SK-N-MC (cell line): ENCODE data around the gene ADCY2.

ENCODE experiments used
- DNase-seq: peaks from one replicate; pipeline ENCODE4 v3.0.0-alpha.2; 2011; ENCODE audit warnings: low read depth, low spot score
- H3K27ac ChIP-seq: fragments of 200-600 bp; sonication (generic); 2 replicates; pipeline ENCODE4 v1.5.1; 2016; ENCODE audit warnings: mixed run types
- H3K36me3 ChIP-seq: fragments of 200-600 bp; sonication (generic); 2 replicates; pipeline ENCODE4 v1.6.1; 2017; ENCODE audit warnings: antibody characterized with exemption, low read length, mixed read lengths; ENCODE audit not compliant: insufficient read depth
- H3K4me3 ChIP-seq: fragments of 200-600 bp; sonication (generic); 2 replicates; pipeline ENCODE4 v1.5.1; 2016
- H3K9ac ChIP-seq: fragments of 200-600 bp; sonication (generic); 2 replicates; pipeline ENCODE4 v1.8.0; 2017; ENCODE audit warnings: mixed run types, mixed read lengths; ENCODE audit not compliant: insufficient read length
- H3K9me3 ChIP-seq: fragments of 200-600 bp; sonication (generic); 2 replicates; pipeline ENCODE4 v1.6.1; 2017; ENCODE audit warnings: low read depth, mild to moderate bottlenecking, antibody characterized with exemption, low read length, moderate library complexity, mixed read lengths
- EZH2 ChIP-seq: fragments of 200-600 bp; sonication (generic); IDR thresholded peaks from one replicate; pipeline ENCODE4 v1.6.1; 2017; ENCODE audit warnings: antibody characterized with exemption
- FOXP2 ChIP-seq: optimal IDR thresholded peaks from 2 replicates; pipeline ENCODE3; 2011; ENCODE audit warnings: mild to moderate bottlenecking, moderate library complexity; ENCODE audit not compliant: insufficient read depth; ENCODE audit errors: extremely low read length, control extremely low read depth
- POLR2AphosphoS5 ChIP-seq: IDR thresholded peaks from 2 replicates; pipeline ENCODE4 v1.6.1; 2012; ENCODE audit warnings: mild to moderate bottlenecking, low read depth, low read length, borderline replicate concordance

ADCY2 gene

DNA sequence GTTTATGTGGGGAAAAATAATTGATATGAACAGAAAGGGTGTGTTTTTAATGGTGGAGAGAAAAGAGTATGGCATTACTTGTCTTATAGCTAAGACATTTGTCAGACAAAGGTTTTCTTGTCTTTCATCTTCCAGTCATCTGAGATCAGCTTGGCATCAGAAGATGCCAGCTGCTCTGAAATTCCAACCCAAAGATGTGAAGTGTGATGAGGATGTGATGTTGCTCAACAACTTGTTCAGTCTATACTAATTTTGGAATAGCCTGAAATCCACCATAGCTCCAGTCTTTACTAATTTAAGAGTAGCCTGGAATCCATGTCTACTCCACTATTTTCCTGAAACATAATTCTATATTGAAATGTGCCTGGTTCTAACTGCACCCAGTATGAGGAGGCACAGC is 272.7 kb downstream of the ADCY2 start:
- no peak for TF ChIP-seq EZH2
- no peak for TF ChIP-seq FOXP2
- no peak for TF ChIP-seq POLR2AphosphoS5
- Histone ChIP-seq H3K27ac (no peak overlapping the region), H3K9ac (no peak overlapping the region), H3K4me3 (no peak overlapping the region), H3K36me3 (no peaks in the 10 kb centered on the region), H3K9me3 (no peaks in the 10 kb centered on the region)
- no peak for DNase-seq

DNA sequence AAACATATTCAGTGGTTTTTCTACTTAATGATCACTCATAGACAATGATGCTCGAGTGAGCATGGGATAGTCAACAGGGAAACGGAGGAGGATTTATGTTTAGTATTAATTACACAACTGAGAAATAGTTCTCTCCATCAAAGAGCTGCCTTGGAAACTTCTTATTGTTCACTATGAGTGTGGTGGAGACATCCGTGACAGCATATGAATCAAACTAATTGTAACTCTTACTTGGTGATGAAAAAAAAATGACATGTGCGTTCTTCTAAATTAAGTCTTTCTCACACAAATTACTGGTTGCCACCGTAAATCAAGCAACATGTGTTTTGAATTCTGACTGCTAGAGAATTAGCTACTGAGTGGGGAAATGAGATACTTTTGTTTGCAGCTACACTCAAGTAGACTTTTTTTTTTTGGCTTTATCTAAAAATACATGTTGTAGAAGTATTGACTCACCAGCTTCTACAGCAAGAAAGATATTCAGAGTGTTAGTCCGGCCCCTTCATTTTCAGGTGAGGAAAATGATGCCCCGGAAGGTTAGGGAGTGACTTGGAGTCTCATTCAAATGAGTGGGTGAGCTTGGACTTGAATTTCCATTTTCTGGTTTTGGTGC is 275.5 kb downstream of the ADCY2 start:
- no peaks in the 10 kb centered on the region for H3K36me3 ChIP-seq
- H3K9ac ChIP-seq: no peak overlapping the region
- no peaks in the 10 kb centered on the region for H3K9me3 ChIP-seq
- H3K27ac ChIP-seq: no peak overlapping the region
- H3K4me3 ChIP-seq: no peak overlapping the region
- no peak for TF ChIP-seq FOXP2
- no peak for TF ChIP-seq EZH2
- no peak for TF ChIP-seq POLR2AphosphoS5
- no peak for DNase-seq

DNA sequence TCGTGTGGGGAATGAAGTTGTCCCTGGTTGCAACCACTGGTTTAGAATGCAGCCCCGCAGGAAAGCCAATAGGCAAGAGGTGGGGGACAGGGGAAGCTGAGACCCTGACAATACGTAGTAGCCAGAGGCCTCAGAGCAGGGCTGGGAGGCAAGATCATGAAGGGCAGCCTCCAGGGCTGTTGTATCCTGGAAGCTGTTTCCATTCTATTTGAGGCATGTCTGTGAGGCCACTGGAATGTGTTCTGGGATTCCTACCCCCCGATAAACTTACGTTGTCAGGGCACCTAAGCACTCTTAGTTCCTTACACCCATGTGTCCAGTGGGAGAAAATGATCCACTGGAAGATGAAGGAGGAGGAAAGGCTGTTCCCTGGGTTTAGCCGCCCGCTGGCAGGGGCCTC is 277.7 kb downstream of the ADCY2 start:
- no peak for DNase-seq
- H3K4me3 ChIP-seq: no peak overlapping the region
- no peaks in the 10 kb centered on the region for H3K9me3 ChIP-seq
- H3K9ac ChIP-seq: no peak overlapping the region
- no peaks in the 10 kb centered on the region for H3K36me3 ChIP-seq
- TF ChIP-seq POLR2AphosphoS5 (no peak), EZH2 (no peak), FOXP2 (no peak)
- no peak overlapping the region for H3K27ac ChIP-seq

DNA sequence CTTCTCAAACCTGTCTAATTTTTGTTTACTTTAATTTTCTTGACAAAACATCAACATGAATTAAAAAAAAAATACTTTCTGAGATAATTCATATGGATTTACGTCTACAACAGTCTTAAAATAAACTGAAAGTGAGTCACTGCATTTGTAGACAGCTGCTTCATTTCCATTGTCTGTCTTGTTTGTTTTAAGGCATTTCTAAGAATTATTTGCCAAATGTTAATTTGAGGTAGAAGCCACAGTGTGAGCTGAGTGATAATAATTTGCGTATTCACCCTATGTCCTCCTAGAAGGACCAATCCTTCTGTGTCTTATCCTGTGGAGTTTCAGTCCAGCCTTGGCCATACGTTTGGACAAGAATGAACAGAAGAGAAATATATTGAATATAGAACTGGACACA is 280.5 kb downstream of the ADCY2 start:
- Histone ChIP-seq H3K4me3 (no peak overlapping the region), H3K9me3 (no peaks in the 10 kb centered on the region), H3K27ac (no peak overlapping the region), H3K36me3 (no peaks in the 10 kb centered on the region), H3K9ac (no peak overlapping the region)
- no peak for TF ChIP-seq EZH2
- no peak for DNase-seq

DNA sequence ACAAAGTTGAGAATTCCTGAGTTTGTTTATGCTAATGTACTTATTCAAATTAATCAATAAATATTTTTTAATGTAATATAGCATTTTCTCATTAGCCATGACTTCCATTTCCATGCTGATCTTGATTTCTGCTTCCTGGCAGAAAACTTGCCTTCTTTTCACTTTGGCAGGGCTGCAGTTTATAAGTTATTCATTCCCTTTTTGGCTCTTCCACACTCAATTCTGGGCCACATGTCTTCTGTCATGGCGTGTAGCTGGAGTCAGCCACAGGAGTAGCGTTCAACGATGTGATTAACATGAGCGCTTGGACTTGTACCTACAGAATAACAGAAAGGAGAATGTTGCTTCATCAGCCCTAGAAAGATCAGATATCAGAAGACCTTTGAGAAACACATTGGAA is 282.1 kb downstream of the ADCY2 start:
- no peak overlapping the region for H3K9ac ChIP-seq
- H3K9me3 ChIP-seq: no peaks in the 10 kb centered on the region
- no peak for DNase-seq
- TF ChIP-seq POLR2AphosphoS5: no peak
- no peak for TF ChIP-seq EZH2
- TF ChIP-seq FOXP2: no peak
- no peaks in the 10 kb centered on the region for H3K36me3 ChIP-seq
- H3K4me3 ChIP-seq: no peak overlapping the region
- no peak overlapping the region for H3K27ac ChIP-seq

DNA sequence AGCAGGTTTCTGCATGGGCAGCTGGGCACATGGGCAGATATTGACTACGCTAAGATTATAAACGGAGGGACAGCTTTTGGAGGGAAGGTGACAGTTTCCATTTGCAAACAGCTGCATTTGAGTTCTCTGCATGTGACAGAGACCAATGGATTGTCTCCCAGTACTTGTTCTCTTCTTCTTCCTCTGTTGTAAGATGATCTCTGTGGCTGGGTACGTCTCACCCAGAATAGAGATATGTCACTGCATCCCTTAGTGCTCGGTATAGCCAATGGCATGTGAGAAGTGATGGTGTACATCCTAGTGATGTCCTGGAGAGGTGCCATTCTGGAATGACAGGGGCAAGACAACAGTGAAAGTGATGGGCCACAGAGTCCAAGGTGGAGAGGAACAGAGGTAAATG is 283.7 kb downstream of the ADCY2 start:
- H3K27ac ChIP-seq: no peak overlapping the region
- no peaks in the 10 kb centered on the region for H3K36me3 ChIP-seq

DNA sequence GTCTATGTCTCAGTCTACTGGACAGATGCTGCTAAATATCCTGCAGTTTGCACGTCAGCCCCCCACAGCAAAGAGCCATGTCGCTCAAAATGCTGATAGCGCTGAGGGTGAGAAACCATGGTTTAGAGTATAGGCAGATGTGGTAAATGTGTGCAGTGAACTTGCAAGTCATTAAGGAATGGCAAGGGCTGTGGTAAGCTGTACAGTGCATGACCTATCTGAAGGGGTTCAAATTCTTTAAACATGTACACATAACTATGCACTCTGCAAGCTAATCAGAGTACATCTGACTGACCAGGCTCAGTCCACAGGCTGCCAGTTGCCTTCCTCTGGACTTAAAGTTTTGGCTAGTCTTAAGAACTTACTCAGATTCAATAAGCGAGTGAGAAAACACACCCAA is 284.3 kb downstream of the ADCY2 start:
- Histone ChIP-seq H3K36me3 (no peaks in the 10 kb centered on the region), H3K27ac (no peak overlapping the region), H3K9ac (no peak overlapping the region), H3K9me3 (no peaks in the 10 kb centered on the region), H3K4me3 (no peak overlapping the region)
- no peak for DNase-seq
- TF ChIP-seq POLR2AphosphoS5 (no peak), FOXP2 (no peak), EZH2 (no peak)

More for the DNA sequence above, 283.7 kb downstream of the ADCY2 start:
- H3K9ac ChIP-seq: no peak overlapping the region
- no peak overlapping the region for H3K4me3 ChIP-seq
- no peaks in the 10 kb centered on the region for H3K9me3 ChIP-seq
- no peak for DNase-seq
- TF ChIP-seq FOXP2 (no peak), POLR2AphosphoS5 (no peak), EZH2 (no peak)

DNA sequence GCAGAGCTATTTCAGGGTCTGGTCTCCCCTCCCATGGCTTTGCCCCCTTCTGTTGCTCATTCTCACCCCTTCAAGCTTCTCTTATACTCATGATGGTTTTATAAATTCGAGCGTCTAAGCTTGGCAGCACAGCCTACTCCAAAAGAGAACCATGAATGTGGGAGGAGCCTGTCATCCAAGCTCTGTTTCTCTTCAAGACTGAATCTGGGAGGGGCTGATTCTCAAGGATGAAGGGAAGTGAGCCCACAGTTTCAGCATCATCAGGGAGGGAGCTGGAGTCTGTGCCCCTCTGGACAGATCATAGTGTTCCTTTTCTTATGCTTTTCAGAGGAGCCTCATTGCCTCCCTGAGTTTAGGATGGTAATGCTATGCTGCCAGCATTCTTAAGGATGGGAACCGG is 286.4 kb downstream of the ADCY2 start:
- TF ChIP-seq EZH2 (no peak), FOXP2 (no peak), POLR2AphosphoS5 (no peak)
- no peak overlapping the region for H3K27ac ChIP-seq
- DNase-seq: no peak
- no peak overlapping the region for H3K4me3 ChIP-seq
- no peaks in the 10 kb centered on the region for H3K36me3 ChIP-seq
- H3K9me3 ChIP-seq: no peaks in the 10 kb centered on the region
- no peak overlapping the region for H3K9ac ChIP-seq

DNA sequence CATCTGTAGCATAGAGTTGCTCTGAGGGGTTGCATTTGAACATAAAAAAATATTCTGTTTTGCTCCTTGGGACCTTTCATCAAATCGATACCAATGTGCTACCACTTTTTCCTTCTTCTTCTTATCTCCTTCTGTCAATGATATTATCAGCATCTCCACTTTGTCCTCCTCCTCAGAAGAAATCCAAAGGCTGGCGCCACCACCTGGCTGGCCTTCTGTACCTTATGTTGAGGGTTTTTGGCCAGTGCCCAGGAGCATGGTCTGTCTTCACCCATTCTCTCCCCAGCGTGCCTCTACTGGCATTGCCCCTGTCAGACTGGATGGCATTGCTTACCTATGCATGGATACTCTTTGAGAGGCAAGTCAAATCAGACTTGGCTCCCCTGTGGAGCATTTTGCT is 287.8 kb downstream of the ADCY2 start:
- Histone ChIP-seq H3K4me3 (no peak overlapping the region), H3K27ac (no peak overlapping the region), H3K9ac (no peak overlapping the region), H3K9me3 (no peaks in the 10 kb centered on the region), H3K36me3 (no peaks in the 10 kb centered on the region)
- DNase-seq: no peak
- TF ChIP-seq POLR2AphosphoS5 (no peak), FOXP2 (no peak), EZH2 (no peak)
